ENCODE results near the gene CMA1.

CMA1 gene

DNA sequence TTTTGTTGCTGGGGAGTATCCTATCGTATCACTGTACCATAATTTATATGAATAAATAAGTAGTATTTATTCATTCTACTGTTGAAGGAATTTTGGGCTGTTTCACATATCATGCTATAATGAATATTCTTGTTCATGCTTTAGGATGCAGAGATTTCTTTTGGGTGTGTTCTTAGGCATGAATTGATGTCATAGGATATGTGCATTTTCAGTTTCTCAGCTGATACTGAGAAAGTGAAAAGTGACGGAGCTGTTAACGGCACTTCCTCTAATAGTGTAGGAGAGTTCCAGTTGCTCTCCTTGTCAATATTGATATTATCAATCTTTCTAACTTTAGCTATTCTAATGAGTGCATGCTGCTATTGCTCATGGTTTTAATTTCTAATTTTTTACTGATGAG lies 42.3 kb downstream of the CMA1 start:
- DNase-seq (ENCODE audit: low spot score), result no peak

DNA sequence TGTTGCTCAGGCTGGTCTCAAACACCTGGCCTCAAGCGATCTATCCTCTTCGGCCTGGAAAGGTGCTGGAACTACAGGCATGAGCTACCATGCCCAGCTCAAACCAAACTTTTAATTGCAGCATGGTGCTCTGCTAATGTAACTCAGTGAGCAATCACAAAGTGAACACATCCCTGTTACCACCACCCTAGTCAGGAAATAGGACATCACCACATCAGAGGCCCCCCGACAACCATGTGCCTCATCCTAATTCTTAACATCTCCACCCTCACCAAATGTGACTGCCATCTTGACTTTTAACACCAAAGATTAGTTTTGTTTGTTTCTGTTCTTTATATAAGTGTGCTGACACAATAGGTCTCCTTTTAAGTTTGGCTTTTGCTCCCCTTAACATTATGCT lies 42.7 kb downstream of the CMA1 start:
- DNase-seq (ENCODE audit: low spot score), result no peak

DNA sequence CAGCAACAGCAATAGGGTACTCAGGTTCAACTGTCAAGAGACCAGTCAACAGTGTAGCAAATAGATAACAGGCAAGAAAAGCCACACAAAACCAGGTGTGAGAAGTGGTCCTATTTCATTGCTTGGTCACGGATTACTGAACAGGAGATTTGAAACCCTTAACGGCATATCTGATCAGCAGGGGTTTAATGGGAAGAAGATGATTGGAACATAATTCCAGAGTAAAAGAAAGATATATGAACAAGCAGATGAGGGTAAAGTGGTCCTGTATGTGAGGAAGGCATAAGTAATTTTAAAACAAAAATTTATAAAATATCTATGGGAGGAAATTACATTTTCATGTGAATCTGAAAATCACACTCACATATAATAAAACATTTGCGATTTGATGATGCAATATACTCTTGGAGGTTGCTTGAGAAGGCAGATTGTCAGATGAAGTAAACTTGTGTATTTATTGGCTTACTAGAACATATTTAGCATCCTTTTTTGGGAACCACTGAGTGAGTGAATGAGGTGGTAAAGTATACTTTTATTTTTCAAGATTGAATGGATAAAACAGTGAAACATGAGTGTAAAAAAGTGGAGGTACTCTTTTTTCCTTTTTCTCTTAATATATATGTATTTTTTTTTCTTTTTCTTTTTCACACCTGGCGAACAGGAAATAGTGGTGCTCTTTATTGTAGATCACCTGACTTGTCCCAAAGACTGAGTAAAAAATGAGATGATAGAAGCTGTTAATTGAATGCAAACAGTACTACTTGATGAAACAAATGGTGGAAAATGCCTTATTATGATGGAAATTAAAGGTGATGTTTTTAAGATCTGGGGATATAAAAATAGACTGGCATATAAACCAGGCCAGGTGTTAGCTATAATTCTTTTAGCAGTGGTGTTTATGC lies 43.9 kb downstream of the CMA1 start:
- DNase-seq (ENCODE audit: low spot score), result no peak

DNA sequence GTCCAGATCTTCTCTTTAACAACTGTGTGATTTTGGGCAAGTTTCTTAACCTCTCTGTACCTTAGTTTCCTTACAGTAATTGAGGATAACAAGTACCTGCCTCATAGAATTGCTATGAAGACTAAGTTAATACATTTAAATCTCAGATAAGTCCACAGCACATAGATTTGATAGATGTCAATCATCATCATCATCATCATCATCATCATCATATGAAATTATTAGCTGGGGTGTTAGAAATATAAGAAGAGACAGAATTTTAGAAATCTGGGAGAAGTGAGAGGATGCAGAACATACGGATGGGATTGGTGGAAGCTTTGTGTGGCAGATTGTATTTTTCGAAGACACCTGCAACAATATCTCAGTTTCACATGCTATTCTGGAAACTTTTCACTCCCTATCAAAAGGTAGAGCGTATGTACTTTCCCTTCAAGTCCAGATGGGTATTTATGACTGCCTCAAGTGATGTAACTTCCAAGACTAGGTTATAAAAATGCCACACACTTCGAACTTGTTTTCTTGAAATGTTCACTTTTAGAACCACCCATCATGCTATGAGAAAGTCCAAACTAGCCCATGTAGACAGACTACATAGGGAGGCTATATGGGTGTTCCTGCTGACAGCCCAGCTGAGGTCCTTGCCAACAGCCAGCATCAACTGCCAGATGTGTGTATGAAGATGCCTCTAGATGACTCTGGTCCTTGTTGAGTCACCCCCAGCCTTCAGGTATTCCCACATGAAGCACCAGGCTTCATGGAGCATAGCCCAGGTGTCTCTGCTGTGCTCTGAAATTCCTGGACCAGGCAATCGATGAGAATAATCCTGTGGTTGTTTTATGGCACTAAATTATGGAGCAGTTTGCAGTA lies 44.8 kb downstream of the CMA1 start:
- no peak for DNase-seq (ENCODE audit: low spot score)

DNA sequence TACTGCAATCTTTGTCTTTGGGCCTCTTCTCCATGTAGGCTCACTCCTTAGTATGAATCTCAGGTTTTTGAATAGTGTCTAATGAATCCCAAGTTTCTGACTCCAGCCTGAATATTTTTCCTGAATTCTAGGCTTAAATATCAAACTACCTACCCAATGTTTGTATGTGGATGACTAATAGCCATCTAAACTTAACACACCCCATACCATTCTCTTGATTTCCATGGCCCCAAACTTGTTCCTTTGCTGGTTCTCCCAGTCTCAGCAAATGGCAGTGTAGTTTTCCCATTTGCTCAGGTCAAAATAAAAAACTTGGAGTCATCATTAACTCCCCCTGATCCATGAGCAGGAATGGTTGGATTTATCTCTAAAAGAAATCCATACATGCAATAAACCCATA lies 46.7 kb downstream of the CMA1 start:
- no peak for DNase-seq (ENCODE audit: low spot score)

DNA sequence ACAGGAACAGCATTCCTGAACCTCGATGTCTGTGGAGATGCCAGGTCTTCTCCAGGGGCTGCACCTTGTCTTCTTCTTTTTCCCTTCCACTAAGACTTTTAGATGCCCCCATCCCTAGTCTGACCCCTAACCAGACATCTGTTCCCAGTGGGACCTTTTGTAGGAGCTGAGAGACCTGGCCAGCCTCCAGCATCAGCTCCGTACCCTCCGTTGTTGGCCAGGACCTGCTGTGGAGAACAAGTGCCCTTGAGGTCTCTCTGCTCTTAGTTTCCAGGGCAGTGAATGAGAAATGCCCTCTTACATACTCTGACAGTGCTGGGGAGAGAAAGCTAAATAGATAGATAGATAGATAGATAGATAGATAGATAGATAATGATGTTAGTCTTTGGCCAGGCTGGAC lies 48.7 kb downstream of the CMA1 start:
- no peak for DNase-seq (ENCODE audit: low spot score)

DNA sequence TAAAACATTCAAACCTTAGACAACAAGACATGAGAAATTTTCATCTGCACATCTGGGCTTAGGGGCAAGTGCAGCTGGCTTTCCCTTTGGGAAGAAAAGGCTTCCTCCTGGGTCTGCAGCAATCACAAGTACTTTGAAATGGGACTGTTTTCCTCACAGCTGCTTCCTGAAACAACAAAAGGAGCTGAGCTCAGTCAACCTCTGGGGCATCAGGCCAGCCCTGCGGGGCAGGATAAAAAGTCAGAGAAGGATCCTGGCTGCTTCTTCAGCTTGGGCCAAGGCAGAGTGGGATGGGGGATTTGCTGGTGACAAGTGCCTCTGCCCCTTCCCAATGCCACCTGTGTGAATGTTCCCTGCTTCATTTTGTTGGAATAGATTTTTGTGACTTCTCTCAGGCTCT lies 49.3 kb downstream of the CMA1 start:
- DNase-seq (ENCODE audit: low spot score), result no peak

DNA sequence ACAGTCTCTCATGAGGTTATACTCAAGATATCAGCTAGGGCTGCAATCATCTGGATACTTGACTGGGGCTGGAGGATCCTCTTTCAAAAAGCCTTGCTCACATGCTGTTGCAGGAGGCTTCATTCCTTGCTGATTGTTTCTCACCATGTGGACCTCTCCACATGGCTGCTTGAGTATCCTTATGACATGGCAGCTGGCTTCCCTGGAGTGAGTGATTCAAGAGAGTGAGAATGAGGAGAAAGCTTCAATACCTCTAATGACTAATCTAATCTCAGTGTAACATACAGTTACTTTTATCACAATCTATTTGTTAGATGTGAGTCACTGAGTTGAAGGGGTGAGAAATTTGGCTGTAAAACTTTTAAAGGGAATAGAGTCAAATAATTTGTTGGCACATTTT lies 51.1 kb downstream of the CMA1 start:
- DNase-seq (ENCODE audit: low spot score), result no peak
